GM13977 (cell line): ENCODE results near the gene USP30.

ENCODE experiments used
- DNase-seq: peaks from one replicate; pipeline ENCODE4 v3.0.0; 2012; ENCODE audit warnings: low spot score
- in situ Hi-C: fragments of 300-500 bp; cut with MboI; formaldehyde crosslinking; loops from one replicate; pipeline ENCODE4 v1.12.0; 2022; ENCODE audit warnings: low sequenced_read_pairs, low pct_unique_long_range_greater_than_20kb, mixed read lengths, inconsistent platforms; ENCODE audit not compliant: unreplicated experiment
- TF ChIP-seq, protein P1 (sequence below): IDR thresholded peaks from 2 replicates; pipeline ENCODE4 v1.5.1; 2012; ENCODE audit warnings: mild to moderate bottlenecking, control low read depth; ENCODE audit not compliant: insufficient read depth; ENCODE audit errors: extremely low read depth, missing control alignments

USP30 gene

DNA sequence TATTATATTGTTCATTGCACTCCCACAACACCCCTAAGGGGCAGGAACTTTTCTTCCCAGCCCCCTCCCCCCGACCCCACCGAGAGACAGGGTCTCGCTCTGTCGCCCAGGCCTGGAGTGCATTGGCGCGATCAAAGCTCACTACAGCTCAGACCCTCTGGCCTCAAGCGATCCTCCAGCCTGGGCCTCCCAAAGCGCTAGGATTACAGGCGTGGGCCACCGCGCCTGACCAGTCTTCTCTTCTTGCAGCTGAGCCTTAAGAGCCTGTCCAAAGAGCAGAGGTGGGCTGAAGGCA lies 44.7 kb downstream of the USP30 start:
- in situ Hi-C loops = loop anchor here (25.0 kb wide), 2 partner anchors 235 to 435 kb away; partner anchors contain the start of gene SSH1
- no peak for DNase-seq
- TF ChIP-seq, protein P1, sequence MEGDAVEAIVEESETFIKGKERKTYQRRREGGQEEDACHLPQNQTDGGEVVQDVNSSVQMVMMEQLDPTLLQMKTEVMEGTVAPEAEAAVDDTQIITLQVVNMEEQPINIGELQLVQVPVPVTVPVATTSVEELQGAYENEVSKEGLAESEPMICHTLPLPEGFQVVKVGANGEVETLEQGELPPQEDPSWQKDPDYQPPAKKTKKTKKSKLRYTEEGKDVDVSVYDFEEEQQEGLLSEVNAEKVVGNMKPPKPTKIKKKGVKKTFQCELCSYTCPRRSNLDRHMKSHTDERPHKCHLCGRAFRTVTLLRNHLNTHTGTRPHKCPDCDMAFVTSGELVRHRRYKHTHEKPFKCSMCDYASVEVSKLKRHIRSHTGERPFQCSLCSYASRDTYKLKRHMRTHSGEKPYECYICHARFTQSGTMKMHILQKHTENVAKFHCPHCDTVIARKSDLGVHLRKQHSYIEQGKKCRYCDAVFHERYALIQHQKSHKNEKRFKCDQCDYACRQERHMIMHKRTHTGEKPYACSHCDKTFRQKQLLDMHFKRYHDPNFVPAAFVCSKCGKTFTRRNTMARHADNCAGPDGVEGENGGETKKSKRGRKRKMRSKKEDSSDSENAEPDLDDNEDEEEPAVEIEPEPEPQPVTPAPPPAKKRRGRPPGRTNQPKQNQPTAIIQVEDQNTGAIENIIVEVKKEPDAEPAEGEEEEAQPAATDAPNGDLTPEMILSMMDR = no peak

DNA sequence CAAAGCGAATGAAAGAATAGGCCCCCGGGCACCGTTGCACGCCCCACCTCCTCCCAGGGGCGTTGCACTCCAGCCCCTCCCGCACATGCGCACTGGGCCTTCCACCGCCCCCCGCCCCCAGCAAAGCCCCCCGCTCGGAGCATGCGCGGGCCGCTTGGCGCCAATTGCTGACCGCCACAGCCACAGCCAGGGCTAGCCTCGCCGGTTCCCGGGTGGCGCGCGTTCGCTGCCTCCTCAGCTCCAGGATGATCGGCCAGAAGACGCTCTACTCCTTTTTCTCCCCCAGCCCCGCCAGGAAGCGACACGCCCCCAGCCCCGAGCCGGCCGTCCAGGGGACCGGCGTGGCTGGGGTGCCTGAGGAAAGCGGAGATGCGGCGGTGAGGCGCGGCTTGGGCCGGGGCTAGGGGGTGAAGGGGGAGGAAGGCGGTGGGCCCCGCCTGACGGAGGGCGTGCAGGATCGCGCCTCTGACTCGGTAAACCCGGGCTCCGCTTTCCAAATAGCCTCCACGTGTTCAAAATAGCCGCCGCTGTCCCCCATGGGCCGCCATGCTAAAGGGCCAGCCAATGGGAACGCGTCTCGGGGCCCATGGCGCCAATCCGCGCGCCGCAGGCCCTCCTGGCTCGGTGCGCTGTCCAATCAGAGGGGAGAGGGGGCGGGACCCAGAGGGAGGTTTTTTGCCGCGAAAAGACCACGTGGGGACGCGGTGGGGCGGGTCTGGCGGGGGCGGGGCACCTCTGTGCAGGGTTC lies 45.2 kb downstream of the USP30 start, which contains the start of gene UNG:
UNG (plus strand) TSS at position 163 of the 748 bp plus-strand sequence; CDS start at position 246, 83 bp downstream.
- peak; percentile 99 for DNase-seq
- in situ Hi-C loops = loop anchor here (25.0 kb wide), 2 partner anchors 235 to 435 kb away; partner anchors contain the start of gene SSH1
- TF ChIP-seq, protein P1 = no peak

DNA sequence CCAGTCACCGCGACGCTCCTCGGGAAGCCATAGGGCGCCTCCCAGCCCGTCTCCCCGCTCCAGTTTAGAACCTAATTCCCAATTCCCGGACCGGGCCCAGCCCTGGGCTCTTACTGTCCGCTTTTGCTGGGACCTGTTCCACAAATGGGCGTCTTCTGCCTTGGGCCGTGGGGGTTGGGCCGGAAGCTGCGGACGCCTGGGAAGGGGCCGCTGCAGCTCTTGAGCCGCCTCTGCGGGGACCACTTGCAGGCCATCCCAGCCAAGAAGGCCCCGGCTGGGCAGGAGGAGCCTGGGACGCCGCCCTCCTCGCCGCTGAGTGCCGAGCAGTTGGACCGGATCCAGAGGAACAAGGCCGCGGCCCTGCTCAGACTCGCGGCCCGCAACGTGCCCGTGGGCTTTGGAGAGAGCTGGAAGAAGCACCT lies 45.8 kb downstream of the USP30 start:
- DNase-seq = no peak
- in situ Hi-C loops = loop anchor here (25.0 kb wide), 2 partner anchors 236 to 436 kb away; partner anchors contain the start of gene SSH1
- TF ChIP-seq, protein P1 = no peak

- in situ Hi-C loops = loop anchor here (25.0 kb wide), 2 partner anchors 236 to 436 kb away; partner anchors contain the start of gene SSH1
- DNase-seq = no peak
- TF ChIP-seq, protein P1 = no peak
These were observed 46.3 kb downstream of the USP30 start for GRCh38 chr12:109098651-109099050.

DNA sequence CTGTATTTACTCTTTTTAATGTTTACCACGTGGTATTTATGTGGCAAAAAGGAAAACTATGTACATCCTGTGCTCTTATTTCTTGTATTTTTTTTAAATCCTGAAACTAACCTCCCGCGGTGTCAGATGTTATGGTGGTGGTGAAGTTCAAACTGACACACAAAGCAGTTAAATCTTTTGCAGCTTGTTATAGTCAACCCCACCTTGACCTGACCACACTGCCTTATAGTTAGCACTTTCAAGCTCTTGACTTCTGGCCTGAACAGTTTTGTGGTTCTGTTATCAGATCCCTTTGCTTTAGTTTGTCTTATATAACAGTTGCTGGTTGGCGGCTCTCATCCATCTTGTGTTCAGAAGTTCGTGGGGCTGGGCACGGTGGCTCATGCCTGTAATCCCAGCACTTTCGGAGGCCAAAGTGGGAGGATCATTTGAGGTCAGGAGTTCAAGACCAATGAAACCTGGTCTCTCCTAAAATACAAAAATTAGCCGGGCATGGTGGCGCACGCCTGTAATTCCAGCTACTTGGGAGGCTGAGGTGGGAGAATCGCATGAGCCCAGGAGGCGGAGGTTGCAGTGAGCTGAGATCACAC lies 47.1 kb downstream of the USP30 start:
- in situ Hi-C loops = loop anchor here (25.0 kb wide), 3 partner anchors 237 to 437 kb away; partner anchors contain the start of gene SSH1
- no peak for DNase-seq
- TF ChIP-seq, protein P1 = no peak

DNA sequence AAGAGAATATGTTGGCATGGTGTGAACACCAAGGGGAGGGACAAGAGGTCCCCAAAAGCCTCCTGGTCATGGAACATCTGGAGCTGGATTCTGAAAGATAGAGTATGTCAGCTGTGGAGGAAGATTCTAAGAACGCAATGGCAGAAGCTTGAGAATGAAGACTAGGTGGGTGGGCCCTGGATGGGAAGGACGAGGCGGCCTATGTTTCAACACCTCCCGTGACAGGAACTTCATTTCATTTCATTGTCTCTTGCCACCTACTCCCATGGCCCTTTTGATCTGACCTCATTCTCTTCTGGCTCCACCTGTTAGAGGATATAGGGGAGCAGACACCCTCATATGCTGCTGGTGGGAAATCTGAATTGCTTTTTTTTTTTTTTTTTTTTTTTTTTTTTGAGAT lies 48.4 kb downstream of the USP30 start:
- in situ Hi-C loops = loop anchor here (25.0 kb wide), 1 partner anchor 287 kb away; no protein-coding TSS in a partner anchor
- DNase-seq = no peak
- TF ChIP-seq, protein P1 = no peak
